H9 (cell line): ENCODE data around the gene ACTN4. TPM values are rescaled to one million over a fixed set of nuclear protein-coding genes. Genes with fewer than 3 reads are reported as not detected.

Source experiments
- DNase-seq: peaks from one replicate; pipeline ENCODE4 v3.0.0-alpha.2; 2017
- H2AFZ ChIP-seq: one replicate; pipeline ENCODE4 v1.6.1; 2013; ENCODE audit warnings: mild to moderate bottlenecking, low read length, control low read depth, moderate library complexity
- H2AK5ac ChIP-seq: 2 replicates; pipeline ENCODE4 v1.6.1; 2013; ENCODE audit warnings: low read length, control low read depth, mixed read lengths; ENCODE audit not compliant: insufficient read length
- H2BK120ac ChIP-seq: one replicate; pipeline ENCODE4 v1.6.1; 2013; ENCODE audit warnings: low read depth, mild to moderate bottlenecking, low read length, control low read depth, inconsistent platforms; ENCODE audit not compliant: poor library complexity, severe bottlenecking
- H2BK12ac ChIP-seq: 2 replicates; pipeline ENCODE4 v1.6.1; 2013; ENCODE audit warnings: low read length, control low read depth, mixed read lengths, low read depth; ENCODE audit not compliant: insufficient read length
- H2BK15ac ChIP-seq: 2 replicates; pipeline ENCODE4 v1.6.1; 2013; ENCODE audit warnings: low read depth, low read length, control low read depth
- H2BK20ac ChIP-seq: one replicate; pipeline ENCODE4 v1.6.1; 2013; ENCODE audit warnings: low read depth, mild to moderate bottlenecking, low read length, control low read depth, inconsistent platforms; ENCODE audit not compliant: poor library complexity, severe bottlenecking
- H2BK5ac ChIP-seq: 2 replicates; pipeline ENCODE4 v1.6.1; 2013; ENCODE audit warnings: low read length, control low read depth, mixed read lengths; ENCODE audit not compliant: insufficient read length
- H3K14ac ChIP-seq: 2 replicates; pipeline ENCODE4 v1.6.1; 2013; ENCODE audit warnings: low read length, control low read depth; ENCODE audit not compliant: insufficient read depth
- H3K18ac ChIP-seq: 2 replicates; pipeline ENCODE4 v1.6.1; 2013; ENCODE audit warnings: low read depth, mild to moderate bottlenecking, mixed read lengths, low read length, control low read depth; ENCODE audit not compliant: insufficient read length
- H3K23ac ChIP-seq: 2 replicates; pipeline ENCODE4 v1.6.1; 2013; ENCODE audit warnings: low read length, control low read depth, mixed read lengths, low read depth; ENCODE audit not compliant: insufficient read length
- H3K23me2 ChIP-seq: 2 replicates; pipeline ENCODE4 v1.6.1; 2013; ENCODE audit warnings: low read depth, mild to moderate bottlenecking, mixed read lengths, low read length, control low read depth; ENCODE audit not compliant: insufficient read length, poor library complexity, severe bottlenecking
- H3K27ac ChIP-seq: 2 replicates; pipeline ENCODE4 v1.5.1; 2013; ENCODE audit warnings: low read length, control low read depth, mixed read lengths, low read depth; ENCODE audit not compliant: insufficient read length
- H3K27me3 ChIP-seq: 2 replicates; pipeline ENCODE4 v1.6.1; 2013; ENCODE audit warnings: low read length, control low read depth, inconsistent platforms; ENCODE audit not compliant: insufficient read depth
- H3K4ac ChIP-seq: 2 replicates; pipeline ENCODE4 v1.6.1; 2013; ENCODE audit warnings: low read depth, mild to moderate bottlenecking, control low read depth, inconsistent platforms, low read length, moderate library complexity
- H3K4me1 ChIP-seq: 2 replicates; pipeline ENCODE4 v1.6.1; 2013; ENCODE audit warnings: low read length, control low read depth, inconsistent platforms; ENCODE audit not compliant: insufficient read depth
- H3K4me2 ChIP-seq: 2 replicates; pipeline ENCODE4 v1.6.1; 2013; ENCODE audit warnings: low read length, control low read depth, mixed read lengths; ENCODE audit not compliant: insufficient read length, insufficient read depth
- H3K56ac ChIP-seq: 2 replicates; pipeline ENCODE4 v1.6.1; 2013; ENCODE audit warnings: low read depth, mild to moderate bottlenecking, mixed read lengths, low read length, control low read depth; ENCODE audit not compliant: insufficient read length
- H3K79me1 ChIP-seq: 2 replicates; pipeline ENCODE4 v1.6.1; 2013; ENCODE audit warnings: low read depth, mild to moderate bottlenecking, moderate library complexity, low read length, control low read depth, inconsistent platforms; ENCODE audit not compliant: insufficient read depth, poor library complexity, severe bottlenecking
- H3K79me2 ChIP-seq: 2 replicates; pipeline ENCODE4 v1.6.1; 2013; ENCODE audit warnings: low read length, control low read depth, inconsistent platforms; ENCODE audit not compliant: insufficient read depth
- H3K9ac ChIP-seq: 2 replicates; pipeline ENCODE4 v1.6.1; 2013; ENCODE audit warnings: low read length, control low read depth, mixed read lengths; ENCODE audit not compliant: insufficient read length; ENCODE audit errors: extremely low read depth
- H3K9me3 ChIP-seq: one replicate; pipeline ENCODE4 v1.6.1; 2013; ENCODE audit warnings: low read depth, low read length, inconsistent platforms; ENCODE audit not compliant: control insufficient read depth
- H3T11ph ChIP-seq: one replicate; pipeline ENCODE4 v1.6.1; 2013; ENCODE audit warnings: mild to moderate bottlenecking, low read length, control low read depth, inconsistent platforms
- H4K20me1 ChIP-seq: one replicate; pipeline ENCODE4 v1.6.1; 2013; ENCODE audit not compliant: control insufficient read depth, insufficient read length, insufficient read depth
- H4K5ac ChIP-seq: 2 replicates; pipeline ENCODE4 v1.6.1; 2013; ENCODE audit warnings: low read depth, mild to moderate bottlenecking, mixed read lengths, low read length, control low read depth; ENCODE audit not compliant: insufficient read length
- H4K8ac ChIP-seq: replicated peaks from 2 replicates; pipeline ENCODE4 v1.6.1; 2013; ENCODE audit warnings: low read length, control low read depth, mixed read lengths, low read depth; ENCODE audit not compliant: insufficient read length
- H4K91ac ChIP-seq: 2 replicates; pipeline ENCODE4 v1.6.1; 2013; ENCODE audit warnings: low read depth, mild to moderate bottlenecking, moderate library complexity, mixed read lengths, low read length, control low read depth; ENCODE audit not compliant: insufficient read length
- H3K27ac Mint-ChIP-seq, 3 experiments: 2 replicates in 2 of 3; 3 replicates in 1 of 3; pipeline ENCODE4 v1.8.0; 2020 to 2021; ENCODE audit warnings: mixed read lengths in 3 of 3, mild to moderate bottlenecking in 1 of 3, moderate library complexity in 1 of 3
- H3K27me3 Mint-ChIP-seq: 2 replicates; pipeline ENCODE4 v1.8.0; 2021; ENCODE audit warnings: low read depth, mild to moderate bottlenecking, moderate library complexity, mixed read lengths
- H3K36me3 Mint-ChIP-seq, 3 experiments: 2 replicates in 2 of 3; 3 replicates in 1 of 3; pipeline ENCODE4 v1.8.0; 2020 to 2021; ENCODE audit warnings: low read depth in 3 of 3, mixed read lengths in 3 of 3; ENCODE audit not compliant: insufficient read depth in 1 of 3
- H3K4me1 Mint-ChIP-seq, 2 experiments: 2 replicates each; pipeline ENCODE4 v1.8.0; 2020; ENCODE audit warnings: mixed read lengths in 2 of 2
- H3K4me3 Mint-ChIP-seq, 2 experiments: 2 replicates in 1 of 2; 3 replicates in 1 of 2; pipeline ENCODE4 v1.8.0; 2020 to 2021; ENCODE audit warnings: mild to moderate bottlenecking in 2 of 2, mixed read lengths in 2 of 2, moderate library complexity in 1 of 2
- H3K9me3 Mint-ChIP-seq, 2 experiments: 2 replicates in 1 of 2; 3 replicates in 1 of 2; pipeline ENCODE4 v1.8.0; 2020; ENCODE audit warnings: mild to moderate bottlenecking in 2 of 2, mixed read lengths in 2 of 2, moderate library complexity in 1 of 2
- WGBS: extraction: QIAGEN DNeasy Blood & Tissue Kit; methylation state at CpG from one replicate; pipeline ENCODE4 v1.1.7; 2013; ENCODE audit warnings: missing lambda C conversion rate, low lambda C conversion rate, mixed read lengths; ENCODE audit not compliant: insufficient read length; ENCODE audit errors: extremely low coverage; 5-methylcytosine and 5-hydroxymethylcytosine counted together
- total RNA-seq: library from RNA; stranded (reverse); gene quantifications from 2 replicates; pipeline ENCODE4 v1.2.1, GENCODE V29; 2021
- TF ChIP-seq, protein P1 (sequence below): fragments of 200-600 bp; sonication (generic); conservative IDR thresholded peaks from 3 replicates; pipeline ENCODE4 v1.8.0; 2021; ENCODE audit warnings: antibody characterized with exemption, mild to moderate bottlenecking

Gene ACTN4
- total RNA-seq, 1 experiment from 2014 or later = 369 TPM

GRCh38 chr19:38614289-38614688, 33.2 kb upstream of the ACTN4 start:
- no peak overlapping the region for H2BK5ac ChIP-seq
- H3K27ac ChIP-seq = no peak overlapping the region
- peaks cover 6% of the 10 kb centered on the region for H3K27me3 Mint-ChIP-seq
- no peaks in the 10 kb centered on the region for H3K23me2 ChIP-seq
- H3K27me3 ChIP-seq = no peaks in the 10 kb centered on the region
- no peak overlapping the region for H2AK5ac ChIP-seq
- H3K4me2 ChIP-seq = no peak overlapping the region
- H3K4me1 ChIP-seq = peaks cover 4% of the 10 kb centered on the region; the same call in 1 of the 2 replicates
- H3K9me3 Mint-ChIP-seq = no peaks in the 10 kb centered on the region; a peak in 1 of 5 replicates
- H2BK12ac ChIP-seq = no peak overlapping the region
- TF ChIP-seq, protein P1, sequence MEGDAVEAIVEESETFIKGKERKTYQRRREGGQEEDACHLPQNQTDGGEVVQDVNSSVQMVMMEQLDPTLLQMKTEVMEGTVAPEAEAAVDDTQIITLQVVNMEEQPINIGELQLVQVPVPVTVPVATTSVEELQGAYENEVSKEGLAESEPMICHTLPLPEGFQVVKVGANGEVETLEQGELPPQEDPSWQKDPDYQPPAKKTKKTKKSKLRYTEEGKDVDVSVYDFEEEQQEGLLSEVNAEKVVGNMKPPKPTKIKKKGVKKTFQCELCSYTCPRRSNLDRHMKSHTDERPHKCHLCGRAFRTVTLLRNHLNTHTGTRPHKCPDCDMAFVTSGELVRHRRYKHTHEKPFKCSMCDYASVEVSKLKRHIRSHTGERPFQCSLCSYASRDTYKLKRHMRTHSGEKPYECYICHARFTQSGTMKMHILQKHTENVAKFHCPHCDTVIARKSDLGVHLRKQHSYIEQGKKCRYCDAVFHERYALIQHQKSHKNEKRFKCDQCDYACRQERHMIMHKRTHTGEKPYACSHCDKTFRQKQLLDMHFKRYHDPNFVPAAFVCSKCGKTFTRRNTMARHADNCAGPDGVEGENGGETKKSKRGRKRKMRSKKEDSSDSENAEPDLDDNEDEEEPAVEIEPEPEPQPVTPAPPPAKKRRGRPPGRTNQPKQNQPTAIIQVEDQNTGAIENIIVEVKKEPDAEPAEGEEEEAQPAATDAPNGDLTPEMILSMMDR = no peak
- no peak for DNase-seq
- H3K27ac Mint-ChIP-seq = no peak overlapping the region
- no peak overlapping the region for H3K56ac ChIP-seq
- no peak overlapping the region for H3K18ac ChIP-seq
- no peaks in the 10 kb centered on the region for H4K20me1 ChIP-seq
- no peaks in the 10 kb centered on the region for H3K79me1 ChIP-seq
- H4K8ac ChIP-seq = no peak overlapping the region
- no peak overlapping the region for H2AFZ ChIP-seq
- H3K9me3 ChIP-seq = no peaks in the 10 kb centered on the region
- no peak overlapping the region for H4K91ac ChIP-seq
- H3K23ac ChIP-seq = no peak overlapping the region
- H3T11ph ChIP-seq = no peak overlapping the region
- H3K4me1 Mint-ChIP-seq = peaks cover 13 to 25% of the 10 kb centered on the region in 2 experiments
- no peak overlapping the region for H2BK20ac ChIP-seq
- H3K4me3 Mint-ChIP-seq = no peak overlapping the region
- H3K9ac ChIP-seq = no peak overlapping the region
- peaks cover 0 to 3% (median 3%) of the 10 kb centered on the region in 3 experiments; a peak in 4 of 7 replicates for H3K36me3 Mint-ChIP-seq
- no peaks in the 10 kb centered on the region for H3K79me2 ChIP-seq
- H3K14ac ChIP-seq = no peak overlapping the region; the same call in 1 of the 2 replicates
- WGBS = no CpG with 5 or more reads among the region's 3 CpGs
- no peak overlapping the region for H3K4ac ChIP-seq
- no peak overlapping the region for H4K5ac ChIP-seq
- H2BK120ac ChIP-seq = no peak overlapping the region
- no peak overlapping the region for H2BK15ac ChIP-seq
